Thyroid gland (tissue), 4 donors: ENCODE data around the gene PHEX.

Experiments
- CTCF ChIP-seq, 6 experiments: fragments of 200-600 bp in 3 of 6; fragments of 450-650 bp in 3 of 6; sonication (generic) in 3 of 6; IDR thresholded peaks; one replicate each; pipeline ENCODE4 v1.5.1; 2016 to 2019; ENCODE audit warnings: antibody characterized with exemption in 6 of 6, mild to moderate bottlenecking in 2 of 6, inconsistent platforms in 1 of 6, moderate library complexity in 1 of 6
- POLR2A ChIP-seq, 2 donors: fragments of 450-650 bp; IDR thresholded peaks; one replicate each; pipeline ENCODE4 v1.6.1; 2017; ENCODE audit warnings: antibody characterized with exemption in 2 of 2, mild to moderate bottlenecking in 2 of 2, moderate library complexity in 1 of 2

- TF ChIP-seq CTCF (IDR thresholded peaks at IDR 0.05): no peak
- no peak for TF ChIP-seq POLR2A (IDR thresholded peaks at IDR 0.05)
Observed at GRCh38 chrX:22040184-22040583, 8.1 kb downstream of the PHEX start.
